DOHH2 (cell line): ENCODE measurements around the gene TMEM266.

ENCODE experiments used
- CTCF ChIP-seq: fragments of 200-600 bp; sonication (generic); IDR thresholded peaks from one replicate; pipeline ENCODE4 v1.5.1; 2014; ENCODE audit warnings: antibody characterized with exemption, mild to moderate bottlenecking, low read depth, low read length; ENCODE audit not compliant: poor library complexity, severe bottlenecking
- EZH2phosphoT487 ChIP-seq: fragments of 200-600 bp; sonication (generic); IDR thresholded peaks from 2 replicates; pipeline ENCODE4 v1.6.1; 2017; ENCODE audit warnings: borderline replicate concordance, mild to moderate bottlenecking, antibody characterized with exemption, low read length, moderate library complexity, mixed read lengths

GRCh38 chr15:76233921-76234320 is 174.1 kb downstream of the TMEM266 start:
- no peak for TF ChIP-seq CTCF
- no peak for TF ChIP-seq EZH2phosphoT487
